HL-60/S4 (cell line): ENCODE data around the gene ZNF557.
"Not testable (repeated sequence)": the region's sequence is repeated elsewhere in the genome, so short reads cannot be mapped to it uniquely, and the experiment has no call there.

Experiments
- in situ Hi-C: fragments of 300-500 bp; cut with MboI; formaldehyde crosslinking; loops from 2 replicates; pipeline ENCODE4 v1.14.3; 2022; ENCODE audit warnings: low sequenced_read_pairs

Gene ZNF557

DNA sequence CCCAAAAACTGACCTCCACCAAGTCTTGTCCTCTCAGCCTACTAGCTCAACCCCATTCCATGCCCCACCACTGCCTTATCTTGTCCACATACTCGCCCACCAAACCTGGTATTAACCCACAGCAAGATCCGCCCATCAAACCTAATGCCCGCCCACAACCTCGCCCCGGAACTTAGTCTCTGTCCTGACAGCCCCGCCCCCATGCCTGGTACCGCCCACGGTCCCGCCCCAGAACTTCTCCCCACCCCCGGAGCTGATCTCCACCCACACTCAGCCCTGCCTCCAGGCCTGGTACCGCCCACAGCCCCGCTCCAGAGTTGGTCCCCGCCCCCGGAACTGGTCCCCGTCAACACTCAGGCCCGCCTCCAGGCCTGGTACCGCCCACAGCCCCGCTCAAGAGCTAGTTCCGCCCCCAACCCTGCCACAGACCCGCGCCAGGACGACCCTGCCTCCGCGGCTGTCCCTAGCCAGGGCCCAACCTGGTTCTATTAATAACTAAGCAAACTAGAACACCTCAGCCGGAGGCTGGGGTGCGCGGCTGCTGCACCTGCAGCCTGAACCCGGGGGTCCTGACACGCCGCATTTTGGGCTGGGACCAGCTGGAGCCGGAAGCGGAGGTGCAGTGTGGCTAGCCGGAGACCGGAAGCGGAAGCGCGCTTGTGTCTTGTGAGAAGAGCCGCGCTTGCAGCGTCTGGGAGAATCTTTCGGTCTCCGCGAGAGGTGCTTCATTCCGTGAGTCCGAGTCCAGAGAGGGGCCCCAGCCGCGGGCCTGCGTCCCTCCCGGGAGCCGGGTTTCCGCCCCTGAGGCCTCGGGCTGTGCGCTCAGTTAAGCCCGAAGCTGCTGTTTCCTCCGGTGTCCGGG, at the start of gene ZNF557:
Gene ZNF557 (plus strand): TSS at position 662 of the 862 bp plus-strand sequence. CDS start 5,372 bp downstream, outside the sequence.
- in situ Hi-C loops = loop anchor here (10.0 kb wide), 1 partner anchor 64 kb away; no protein-coding TSS in a partner anchor

DNA sequence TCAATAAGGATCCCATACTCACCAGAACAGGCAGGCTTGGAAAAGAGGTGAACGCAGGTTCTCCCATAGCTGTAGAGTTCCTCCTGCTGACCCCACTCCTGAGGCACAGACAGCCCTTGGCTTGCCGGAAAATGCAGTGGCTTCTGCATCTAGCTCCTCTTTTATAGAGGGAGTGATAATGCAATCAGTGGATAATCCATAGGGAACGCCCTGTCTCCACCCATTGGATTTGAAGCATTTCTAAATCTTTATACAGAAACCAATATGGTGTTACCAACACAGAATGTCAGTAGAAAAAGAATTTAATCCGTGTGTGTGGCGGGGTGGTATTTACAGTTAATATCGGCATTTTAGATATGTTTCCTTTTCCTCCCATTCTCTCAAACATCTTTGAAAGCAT, 48.2 kb upstream of the ZNF557 start, which contains the start of gene MBD3L2B:
Gene MBD3L2B (minus strand): TSS at position 101 of the 400 bp plus-strand sequence. CDS start 34 bp downstream, at position 67.
- in situ Hi-C loops = not testable (repeated sequence)

DNA sequence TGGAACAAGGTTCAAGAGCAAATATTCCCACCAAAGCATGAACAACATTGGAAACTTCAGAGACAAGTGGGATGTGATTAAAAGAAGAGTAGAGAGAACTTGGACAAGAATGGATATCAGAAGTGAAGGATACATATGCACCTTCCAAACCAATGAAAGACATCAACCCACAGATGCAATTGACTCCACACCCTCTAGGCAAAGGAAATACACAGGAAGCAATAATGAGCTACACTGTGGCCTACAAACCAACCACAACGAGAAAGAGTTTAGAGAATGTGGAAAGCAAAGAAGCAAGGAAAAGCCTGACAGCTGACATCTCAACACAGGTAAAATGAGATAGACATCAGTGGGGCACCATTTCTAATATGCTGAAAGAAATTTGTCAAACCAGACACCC, 40.7 kb upstream of the ZNF557 start:
- in situ Hi-C loops = not testable (repeated sequence)

DNA sequence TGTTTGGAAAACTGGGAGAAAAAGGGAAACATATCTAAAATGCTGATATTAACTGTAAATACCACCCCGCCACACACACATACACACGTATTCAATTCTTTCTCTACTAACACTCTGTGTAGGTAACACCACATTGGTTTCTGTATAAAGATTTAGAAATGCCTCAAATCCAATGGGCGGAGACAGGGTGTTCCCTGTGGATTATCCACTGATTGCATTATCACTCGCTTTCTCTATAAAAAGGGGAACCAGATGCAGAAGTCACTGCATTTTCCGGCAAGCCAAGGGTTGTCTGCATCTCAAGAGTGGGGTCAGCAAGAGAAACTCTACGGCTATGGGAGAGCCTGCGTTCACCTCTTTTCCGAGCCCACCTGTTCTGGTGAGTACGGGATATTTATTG, 39.2 kb upstream of the ZNF557 start, which contains the start of gene MBD3L5:
Gene MBD3L5 (plus strand): TSS at position 301 of the 400 bp plus-strand sequence. CDS start 34 bp downstream, at position 335.
- in situ Hi-C loops = not testable (repeated sequence)

DNA sequence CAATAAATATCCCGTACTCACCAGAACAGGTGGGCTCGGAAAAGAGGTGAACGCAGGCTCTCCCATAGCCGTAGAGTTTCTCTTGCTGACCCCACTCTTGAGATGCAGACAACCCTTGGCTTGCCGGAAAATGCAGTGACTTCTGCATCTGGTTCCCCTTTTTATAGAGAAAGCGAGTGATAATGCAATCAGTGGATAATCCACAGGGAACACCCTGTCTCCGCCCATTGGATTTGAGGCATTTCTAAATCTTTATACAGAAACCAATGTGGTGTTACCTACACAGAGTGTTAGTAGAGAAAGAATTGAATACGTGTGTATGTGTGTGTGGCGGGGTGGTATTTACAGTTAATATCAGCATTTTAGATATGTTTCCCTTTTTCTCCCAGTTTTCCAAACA, 29.4 kb upstream of the ZNF557 start, which contains the start of gene MBD3L4:
Gene MBD3L4 (minus strand): TSS at position 101 of the 400 bp plus-strand sequence. CDS start 35 bp downstream, at position 66.
- in situ Hi-C loops = not testable (repeated sequence)

DNA sequence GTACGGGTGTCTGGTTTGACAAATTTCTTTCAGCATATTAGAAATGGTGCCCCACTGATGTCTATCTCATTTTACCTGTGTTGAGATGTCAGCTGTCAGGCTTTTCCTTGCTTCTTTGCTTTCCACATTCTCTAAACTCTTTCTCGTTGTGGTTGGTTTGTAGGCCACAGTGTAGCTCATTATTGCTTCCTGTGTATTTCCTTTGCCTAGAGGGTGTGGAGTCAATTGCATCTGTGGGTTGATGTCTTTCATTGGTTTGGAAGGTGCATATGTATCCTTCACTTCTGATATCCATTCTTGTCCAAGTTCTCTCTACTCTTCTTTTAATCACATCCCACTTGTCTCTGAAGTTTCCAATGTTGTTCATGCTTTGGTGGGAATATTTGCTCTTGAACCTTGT, 27.9 kb upstream of the ZNF557 start:
- in situ Hi-C loops = not testable (repeated sequence)

DNA sequence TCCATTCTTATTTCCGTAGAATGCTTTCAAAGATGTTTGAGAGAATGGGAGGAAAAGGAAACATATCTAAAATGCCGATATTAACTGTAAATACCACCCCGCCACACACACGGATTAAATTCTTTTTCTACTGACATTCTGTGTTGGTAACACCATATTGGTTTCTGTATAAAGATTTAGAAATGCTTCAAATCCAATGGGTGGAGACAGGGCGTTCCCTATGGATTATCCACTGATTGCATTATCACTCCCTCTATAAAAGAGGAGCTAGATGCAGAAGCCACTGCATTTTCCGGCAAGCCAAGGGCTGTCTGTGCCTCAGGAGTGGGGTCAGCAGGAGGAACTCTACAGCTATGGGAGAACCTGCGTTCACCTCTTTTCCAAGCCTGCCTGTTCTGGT, 20.5 kb upstream of the ZNF557 start, which contains the start of gene MBD3L2:
Gene MBD3L2 (plus strand): TSS at position 301 of the 400 bp plus-strand sequence. CDS start 53 bp downstream, at position 354.
- in situ Hi-C loops = not testable (repeated sequence)

DNA sequence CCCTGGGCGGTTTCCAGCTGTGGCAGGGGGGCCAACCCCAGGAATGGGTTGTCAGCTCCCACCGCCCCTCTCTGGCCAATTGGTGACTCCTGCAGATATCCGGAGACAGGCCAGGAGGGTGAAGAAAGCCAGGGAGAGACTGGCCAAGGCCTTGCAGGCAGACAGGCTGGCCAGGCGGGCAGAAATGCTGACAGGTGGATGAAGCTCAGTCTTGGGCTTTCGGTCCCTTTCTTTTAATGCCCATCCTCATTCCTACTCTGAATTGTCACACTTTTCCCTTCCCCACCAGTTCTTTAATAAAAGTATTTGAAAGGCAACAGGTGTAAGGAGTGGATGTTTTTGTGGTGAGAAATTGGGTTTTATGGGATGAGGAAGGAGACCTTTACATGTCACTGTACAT, 18.1 kb upstream of the ZNF557 start:
- in situ Hi-C loops = not testable (repeated sequence)

DNA sequence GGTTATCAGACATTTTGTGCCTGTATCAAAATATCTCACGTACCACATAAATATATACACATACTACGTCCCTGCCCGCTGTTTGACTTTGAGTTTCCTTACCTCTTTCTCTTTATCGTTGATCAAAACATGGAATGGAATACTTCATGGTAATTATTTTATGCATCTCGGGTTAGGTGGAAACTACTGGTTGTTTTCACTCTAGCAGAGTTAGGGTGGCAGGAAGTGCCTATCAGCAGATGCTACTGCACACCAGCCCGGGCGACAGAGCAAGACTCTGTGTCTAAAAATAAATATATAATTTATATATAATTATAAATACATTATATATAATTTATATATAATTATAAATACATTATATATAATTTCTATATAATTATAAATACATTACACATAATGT, 16.6 kb upstream of the ZNF557 start:
- in situ Hi-C loops = not testable (repeated sequence)

DNA sequence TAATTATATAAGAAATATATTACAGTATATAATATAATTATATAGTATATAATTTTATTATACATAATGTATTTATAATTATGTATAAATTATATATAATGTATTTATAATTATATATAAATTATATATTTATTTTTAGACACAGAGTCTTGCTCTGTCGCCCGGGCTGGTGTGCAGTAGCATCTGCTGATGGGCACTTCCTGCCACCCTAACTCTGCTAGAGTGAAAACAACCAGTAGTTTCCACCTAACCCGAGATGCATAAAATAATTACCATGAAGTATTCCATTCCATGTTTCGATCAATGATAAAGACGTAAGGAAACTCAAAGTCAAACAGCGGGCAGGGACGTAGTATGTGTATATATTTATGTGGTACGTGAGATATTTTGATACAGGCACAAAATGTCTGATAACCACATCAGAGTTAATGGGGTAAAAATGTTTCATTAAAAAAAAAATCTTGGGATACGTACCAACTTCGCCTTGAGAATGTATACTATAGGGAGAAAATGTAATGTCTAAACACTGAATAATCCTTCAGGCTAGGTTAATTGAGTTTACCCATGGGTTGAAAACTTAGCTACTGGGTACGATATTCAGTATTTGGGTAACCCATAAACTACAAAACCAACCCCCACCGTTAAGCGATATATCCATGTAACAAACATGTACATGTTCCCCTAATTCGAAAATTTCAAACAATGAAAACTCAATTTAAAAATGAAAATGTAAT, 14.7 kb upstream of the ZNF557 start:
- in situ Hi-C loops = not testable (repeated sequence)

DNA sequence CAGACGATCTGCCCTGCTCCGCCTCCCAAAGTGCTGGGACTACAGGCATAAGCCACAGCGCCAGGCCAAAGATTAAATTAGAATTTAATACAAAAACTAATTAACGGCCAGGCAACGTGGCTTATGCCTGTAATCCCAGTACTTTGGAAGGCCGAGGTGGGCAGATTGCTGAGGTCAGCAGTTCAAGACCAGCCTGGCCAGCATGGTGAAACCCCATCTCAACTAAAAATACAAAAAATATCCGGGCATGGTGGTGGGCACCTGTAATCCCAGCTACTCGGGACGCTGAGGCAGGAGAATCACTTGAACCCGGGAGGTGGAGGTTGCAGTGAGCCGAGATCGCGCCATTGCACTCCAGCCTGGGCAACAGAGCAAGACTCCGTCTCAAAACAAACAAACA, 13.8 kb upstream of the ZNF557 start:
- in situ Hi-C loops = not testable (repeated sequence)

DNA sequence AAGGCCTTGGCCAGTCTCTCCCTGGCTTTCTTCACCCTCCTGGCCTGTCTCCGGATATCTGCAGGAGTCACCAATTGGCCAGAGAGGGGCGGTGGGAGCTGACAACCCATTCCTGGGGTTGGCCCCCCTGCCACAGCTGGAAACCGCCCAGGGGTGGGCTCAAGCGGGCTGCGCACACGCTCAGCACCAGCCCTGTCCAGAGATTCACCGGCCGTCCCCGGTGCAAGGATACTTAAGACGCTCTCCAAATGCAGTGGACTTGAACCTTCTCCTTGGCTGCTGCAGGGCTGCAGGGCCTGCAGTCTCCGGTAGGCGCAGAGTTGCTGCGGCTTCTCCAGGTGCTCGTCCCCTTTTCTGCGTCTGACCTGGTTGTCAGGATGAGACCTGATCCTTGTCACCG, 13.1 kb upstream of the ZNF557 start:
- in situ Hi-C loops = not testable (repeated sequence)

DNA sequence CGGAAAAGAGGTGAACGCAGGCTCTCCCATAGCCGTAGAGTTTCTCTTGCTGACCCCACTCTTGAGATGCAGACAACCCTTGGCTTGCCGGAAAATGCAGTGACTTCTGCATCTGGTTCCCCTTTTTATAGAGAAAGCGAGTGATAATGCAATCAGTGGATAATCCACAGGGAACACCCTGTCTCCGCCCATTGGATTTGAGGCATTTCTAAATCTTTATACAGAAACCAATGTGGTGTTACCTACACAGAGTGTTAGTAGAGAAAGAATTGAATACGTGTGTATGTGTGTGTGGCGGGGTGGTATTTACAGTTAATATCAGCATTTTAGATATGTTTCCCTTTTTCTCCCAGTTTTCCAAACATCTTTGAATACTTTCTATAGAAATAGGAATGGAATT, 10.9 kb upstream of the ZNF557 start, which contains the start of gene MBD3L3:
Gene MBD3L3 (minus strand): TSS at position 101 of the 400 bp plus-strand sequence. CDS start 71 bp downstream, at position 30.
- in situ Hi-C loops = not testable (repeated sequence)

DNA sequence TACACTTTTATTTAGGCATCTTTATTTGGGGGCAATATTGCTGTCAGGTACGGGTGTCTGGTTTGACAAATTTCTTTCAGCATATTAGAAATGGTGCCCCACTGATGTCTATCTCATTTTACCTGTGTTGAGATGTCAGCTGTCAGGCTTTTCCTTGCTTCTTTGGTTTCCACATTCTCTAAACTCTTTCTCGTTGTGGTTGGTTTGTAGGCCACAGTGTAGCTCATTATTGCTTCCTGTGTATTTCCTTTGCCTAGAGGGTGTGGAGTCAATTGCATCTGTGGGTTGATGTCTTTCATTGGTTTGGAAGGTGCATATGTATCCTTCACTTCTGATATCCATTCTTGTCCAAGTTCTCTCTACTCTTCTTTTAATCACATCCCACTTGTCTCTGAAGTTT, 9.5 kb upstream of the ZNF557 start:
- in situ Hi-C loops = loop anchor here (10.0 kb wide), 1 partner anchor 55 kb away; no protein-coding TSS in a partner anchor

DNA sequence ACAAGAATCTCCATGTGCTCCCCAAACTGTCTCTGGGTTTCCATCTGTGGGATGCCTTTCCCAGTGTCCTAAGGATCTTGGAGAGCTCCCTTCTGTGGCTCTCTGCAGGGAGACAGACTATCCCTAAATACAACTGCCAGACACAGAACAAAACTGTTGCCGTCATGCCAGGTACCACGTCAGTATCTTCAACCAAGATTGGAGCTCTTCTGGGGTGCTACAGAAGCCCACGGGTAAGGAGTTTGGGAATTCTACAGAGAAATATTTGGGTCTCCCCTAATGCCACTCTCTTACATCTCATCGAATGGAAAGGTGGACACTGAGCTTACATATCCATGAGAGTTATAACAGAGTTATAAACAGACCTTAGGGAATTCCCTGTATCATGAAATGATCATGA, 6.2 kb upstream of the ZNF557 start:
- in situ Hi-C loops = loop anchor here (10.0 kb wide), 1 partner anchor 59 kb away; no protein-coding TSS in a partner anchor

DNA sequence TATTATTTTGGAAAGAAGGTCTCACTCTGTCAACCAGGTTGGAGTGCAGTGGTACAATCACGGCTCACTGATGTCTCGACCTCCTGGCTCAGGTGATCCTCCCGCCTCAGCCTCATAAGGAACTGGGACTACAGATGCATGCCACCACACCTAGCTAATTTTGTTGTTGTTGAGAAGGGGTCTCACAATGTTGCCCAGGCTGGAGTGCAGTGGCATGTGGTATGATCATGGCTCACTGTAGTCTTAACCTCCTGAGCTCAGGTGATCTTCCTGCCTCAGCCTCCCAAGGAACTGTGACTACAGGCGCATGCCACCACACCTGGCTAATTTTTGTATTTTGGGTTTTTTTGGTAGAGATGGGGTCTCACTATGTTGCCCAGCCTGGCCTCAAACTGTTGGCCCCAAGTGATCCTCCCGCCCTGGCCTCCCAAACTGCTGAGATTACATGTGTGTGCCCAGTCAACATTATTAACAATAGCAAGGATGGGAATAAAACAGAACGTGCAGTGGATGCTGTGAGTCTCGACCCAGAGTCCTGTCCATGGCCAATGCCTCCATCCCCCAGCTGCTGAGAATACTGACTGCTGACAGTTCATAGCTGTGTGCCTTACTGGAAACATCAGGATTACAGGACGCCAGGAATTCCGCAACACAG, 5.6 kb upstream of the ZNF557 start:
- in situ Hi-C loops = loop anchor here (10.0 kb wide), 1 partner anchor 59 kb away; no protein-coding TSS in a partner anchor

DNA sequence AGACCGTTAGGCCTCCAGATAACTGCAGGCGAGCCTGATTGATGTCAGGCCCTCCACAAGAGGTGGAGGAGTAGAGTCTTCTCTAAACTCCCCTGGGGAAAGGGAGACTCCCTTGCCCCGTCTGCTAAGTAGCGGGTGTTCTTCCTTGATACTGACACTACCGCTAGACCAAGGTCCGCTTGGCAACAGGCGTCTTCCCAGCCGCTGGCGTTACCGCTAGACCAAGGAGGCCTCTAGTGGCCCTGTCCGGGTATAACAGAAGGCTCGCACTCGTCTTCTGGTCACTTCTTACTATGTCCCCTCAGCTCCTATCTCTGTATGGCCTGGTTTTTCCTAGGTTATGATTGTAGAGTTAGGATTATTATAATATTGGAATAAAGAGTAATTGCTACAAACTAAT, 2.4 kb upstream of the ZNF557 start:
- in situ Hi-C loops = loop anchor here (10.0 kb wide), 1 partner anchor 62 kb away; no protein-coding TSS in a partner anchor

DNA sequence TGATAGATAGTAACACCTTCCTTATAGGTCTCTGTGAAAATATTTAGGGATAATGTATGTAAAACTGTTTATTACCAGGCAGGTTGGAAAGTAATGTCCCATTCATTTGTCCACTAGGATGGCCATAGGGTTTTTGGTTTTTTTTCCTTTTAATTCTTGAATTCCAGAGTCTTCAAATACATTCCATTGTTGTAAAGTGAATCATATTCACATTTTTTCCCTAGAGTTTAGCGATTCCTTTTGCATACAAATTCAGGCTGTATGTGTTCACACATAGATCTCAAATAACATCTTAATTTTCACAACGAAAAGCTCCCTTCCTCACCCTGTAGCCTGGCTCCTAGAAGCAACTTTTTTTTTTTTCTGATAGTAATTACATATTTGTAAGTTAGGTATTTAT, 1.8 kb upstream of the ZNF557 start:
- in situ Hi-C loops = loop anchor here (10.0 kb wide), 1 partner anchor 63 kb away; no protein-coding TSS in a partner anchor

DNA sequence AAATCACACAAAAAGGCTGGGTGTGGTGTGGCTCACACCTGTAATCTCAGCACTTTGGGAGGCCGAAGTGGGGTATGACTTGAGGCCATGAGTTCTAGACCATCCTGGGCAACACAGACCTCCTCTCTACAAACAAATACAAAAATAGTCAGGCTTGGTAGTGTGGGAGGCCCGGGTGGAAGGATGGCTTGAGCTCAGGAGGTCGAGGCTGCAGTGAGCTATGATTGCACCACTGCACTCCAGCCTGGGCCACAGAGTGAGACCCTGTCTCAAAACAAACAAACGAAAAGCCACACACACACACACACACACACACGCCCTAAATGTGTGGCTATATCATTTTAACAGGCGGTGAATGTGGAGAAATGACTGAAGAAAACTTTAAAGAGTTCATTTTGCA, 904 bp upstream of the ZNF557 start:
- in situ Hi-C loops = loop anchor here (10.0 kb wide), 1 partner anchor 64 kb away; no protein-coding TSS in a partner anchor

DNA sequence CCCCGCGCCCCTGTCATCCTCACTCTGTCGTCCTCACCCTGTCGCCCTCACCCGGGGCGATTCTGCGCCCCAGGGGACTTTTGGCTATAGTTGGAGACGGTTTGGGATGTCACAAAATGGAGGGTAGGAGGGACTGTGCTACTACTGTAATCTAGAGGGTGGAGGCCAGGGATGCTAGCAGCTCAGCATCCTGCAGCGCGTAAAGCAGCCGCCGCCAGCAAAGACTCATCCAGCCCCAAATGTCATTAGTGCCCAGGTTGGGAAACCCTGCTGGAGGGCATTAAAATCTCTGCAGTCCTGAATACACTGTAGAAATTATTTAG, 362 bp downstream of the ZNF557 start:
- in situ Hi-C loops = loop anchor here (10.0 kb wide), 1 partner anchor 65 kb away; no protein-coding TSS in a partner anchor
